Measurements from ENCODE around the gene SNX8. TPM values are rescaled to one million over a fixed set of nuclear protein-coding genes. Genes with fewer than 3 reads are reported as not detected.

Gene SNX8
- total and polyA plus RNA-seq, 4 donors: 4.1 to 26.5 (median 20.9) TPM

- H3K27ac ChIP-seq (ENCODE audit: low read depth in 1 of 2, low read length in 2 of 2): no peak overlapping the region
- H3K36me3 ChIP-seq (ENCODE audit: control insufficient read depth in 1 of 2, insufficient read depth in 2 of 2, low read length in 1 of 2): peaks cover 0 to 7% of the 10 kb centered on the region in 2 donors
- 88 to 89% methylated on average over 15 of the region's 15 CpGs for WGBS, 2 donors
- DNase-seq (peak in 1 of 2 donors; percentile 64), ATAC-seq (ENCODE audit: low FRiP score) (no peak)
- H3K27me3 ChIP-seq (ENCODE audit: control insufficient read depth in 1 of 2, insufficient read depth in 2 of 2, low read length in 1 of 2): no peaks in the 10 kb centered on the region
- no peaks in the 10 kb centered on the region for H3K9me3 ChIP-seq (ENCODE audit: control insufficient read depth, low read length)
- no peak overlapping the region for H3K4me3 ChIP-seq (ENCODE audit: low read length in 2 of 2)
- intact Hi-C loops (cut with DNase I): loop anchor here (5.0 kb wide), 2 partner anchors 549 to 629 kb away; no protein-coding TSS in a partner anchor
- no peaks in the 10 kb centered on the region for H3K4me1 ChIP-seq (ENCODE audit: control insufficient read depth in 1 of 2, insufficient read depth in 2 of 2, low read length in 2 of 2)
Observed at GRCh38 chr7:2211259-2211880, 102.9 kb downstream of the SNX8 start.

GRCh38 chr7:2210551-2211258 is 103.5 kb downstream of the SNX8 start:
- intact Hi-C loops (cut with DNase I): loop anchor here (5.0 kb wide), 2 partner anchors 548 to 628 kb away; no protein-coding TSS in a partner anchor
- ATAC-seq (ENCODE audit: low FRiP score) (no peak), DNase-seq (peak in 1 of 2 donors; percentile 52)
- Histone ChIP-seq H3K36me3 (ENCODE audit: control insufficient read depth in 1 of 2, insufficient read depth in 2 of 2, low read length in 1 of 2) (peaks cover 0 to 4% of the 10 kb centered on the region in 2 donors), H3K9me3 (ENCODE audit: control insufficient read depth, low read length) (no peaks in the 10 kb centered on the region), H3K4me1 (ENCODE audit: control insufficient read depth in 1 of 2, insufficient read depth in 2 of 2, low read length in 2 of 2) (no peaks in the 10 kb centered on the region), H3K4me3 (ENCODE audit: low read length in 2 of 2) (no peak overlapping the region), H3K27ac (ENCODE audit: low read depth in 1 of 2, low read length in 2 of 2) (no peak overlapping the region), H3K27me3 (ENCODE audit: control insufficient read depth in 1 of 2, insufficient read depth in 2 of 2, low read length in 1 of 2) (no peaks in the 10 kb centered on the region)
- WGBS, 2 donors: 92 to 94% methylated on average over 29 to 30 of the region's 30 CpGs

- intact Hi-C loops (cut with DNase I): loop anchor here (5.0 to 10.0 kb wide), 4 partner anchors 103 to 628 kb away; no protein-coding TSS in a partner anchor
- H3K27ac ChIP-seq (ENCODE audit: low read depth in 1 of 2, low read length in 2 of 2): no peak overlapping the region
- no peaks in the 10 kb centered on the region for H3K4me1 ChIP-seq (ENCODE audit: control insufficient read depth in 1 of 2, insufficient read depth in 2 of 2, low read length in 2 of 2)
- ATAC-seq (ENCODE audit: low FRiP score) (no peak), DNase-seq (peak in 1 of 2 donors; percentile 23)
- H3K36me3 ChIP-seq (ENCODE audit: control insufficient read depth in 1 of 2, insufficient read depth in 2 of 2, low read length in 1 of 2): peaks cover 0 to 1% of the 10 kb centered on the region in 2 donors
- no peaks in the 10 kb centered on the region for H3K27me3 ChIP-seq (ENCODE audit: control insufficient read depth in 1 of 2, insufficient read depth in 2 of 2, low read length in 1 of 2)
- WGBS, 2 donors: 84 to 91% methylated on average over 8 of the region's 8 CpGs
- no peak overlapping the region for H3K4me3 ChIP-seq (ENCODE audit: low read length in 2 of 2)
- H3K9me3 ChIP-seq (ENCODE audit: control insufficient read depth, low read length): no peaks in the 10 kb centered on the region
Observed at GRCh38 chr7:2209961-2210323, 104.3 kb downstream of the SNX8 start.

GRCh38 chr7:2209146-2209960 is 104.9 kb downstream of the SNX8 start:
- WGBS, 2 donors: 48 to 50% methylated on average over 18 to 21 of the region's 21 CpGs
- Histone ChIP-seq H3K4me1 (ENCODE audit: control insufficient read depth in 1 of 2, insufficient read depth in 2 of 2, low read length in 2 of 2) (no peaks in the 10 kb centered on the region), H3K9me3 (ENCODE audit: control insufficient read depth, low read length) (no peaks in the 10 kb centered on the region), H3K36me3 (ENCODE audit: control insufficient read depth in 1 of 2, insufficient read depth in 2 of 2, low read length in 1 of 2) (peaks cover 0 to 1% of the 10 kb centered on the region in 2 donors), H3K27me3 (ENCODE audit: control insufficient read depth in 1 of 2, insufficient read depth in 2 of 2, low read length in 1 of 2) (no peaks in the 10 kb centered on the region), H3K27ac (ENCODE audit: low read depth in 1 of 2, low read length in 2 of 2) (no peak overlapping the region), H3K4me3 (ENCODE audit: low read length in 2 of 2) (no peak overlapping the region)
- DNase-seq (peak; percentile 79 to 92), ATAC-seq (ENCODE audit: low FRiP score) (peak; percentile 76)
- intact Hi-C loops (cut with DNase I): loop anchor here (5.0 to 10.0 kb wide), 3 partner anchors 102 to 627 kb away; no protein-coding TSS in a partner anchor

GRCh38 chr7:2208712-2209111 is 105.5 kb downstream of the SNX8 start:
- H3K36me3 ChIP-seq (ENCODE audit: control insufficient read depth in 1 of 2, insufficient read depth in 2 of 2, low read length in 1 of 2): peaks cover 0 to 1% of the 10 kb centered on the region in 2 donors
- WGBS, 2 donors: 94 to 95% methylated on average over 16 of the region's 16 CpGs

GRCh38 chr7:2205036-2205780 is 109.0 kb downstream of the SNX8 start:
- Histone ChIP-seq H3K9me3 (ENCODE audit: control insufficient read depth, low read length) (no peaks in the 10 kb centered on the region), H3K4me1 (ENCODE audit: control insufficient read depth in 1 of 2, insufficient read depth in 2 of 2, low read length in 2 of 2) (no peaks in the 10 kb centered on the region), H3K4me3 (ENCODE audit: low read length in 2 of 2) (no peak overlapping the region), H3K27me3 (ENCODE audit: control insufficient read depth in 1 of 2, insufficient read depth in 2 of 2, low read length in 1 of 2) (no peaks in the 10 kb centered on the region), H3K27ac (ENCODE audit: low read depth in 1 of 2, low read length in 2 of 2) (no peak overlapping the region), H3K36me3 (ENCODE audit: control insufficient read depth in 1 of 2, insufficient read depth in 2 of 2, low read length in 1 of 2) (no peaks in the 10 kb centered on the region)
- peak in 1 of 2 donors; percentile 41 for DNase-seq
- no peak for ATAC-seq (ENCODE audit: low FRiP score)
- intact Hi-C loops (cut with DNase I): loop anchor here (5.0 to 10.0 kb wide), 3 partner anchors 98 to 623 kb away; no protein-coding TSS in a partner anchor
- WGBS, 2 donors: 59 to 66% methylated on average over 16 of the region's 16 CpGs

More at GRCh38 chr7:2208712-2209111, 105.5 kb downstream of the SNX8 start:
- H3K4me1 ChIP-seq (ENCODE audit: control insufficient read depth in 1 of 2, insufficient read depth in 2 of 2, low read length in 2 of 2): no peaks in the 10 kb centered on the region
- intact Hi-C loops (cut with DNase I): loop anchor here (5.0 to 10.0 kb wide), 3 partner anchors 101 to 626 kb away; no protein-coding TSS in a partner anchor
- no peaks in the 10 kb centered on the region for H3K9me3 ChIP-seq (ENCODE audit: control insufficient read depth, low read length)
- no peaks in the 10 kb centered on the region for H3K27me3 ChIP-seq (ENCODE audit: control insufficient read depth in 1 of 2, insufficient read depth in 2 of 2, low read length in 1 of 2)
- DNase-seq: peak in 1 of 2 donors; percentile 52
- ATAC-seq (ENCODE audit: low FRiP score): no peak
- H3K27ac ChIP-seq (ENCODE audit: low read depth in 1 of 2, low read length in 2 of 2): no peak overlapping the region
- H3K4me3 ChIP-seq (ENCODE audit: low read length in 2 of 2): no peak overlapping the region

- intact Hi-C loops (cut with DNase I): loop anchor here in 1 of 2 donors (10.0 kb wide), 1 partner anchor 540 kb away; no protein-coding TSS in a partner anchor
- Histone ChIP-seq H3K4me3 (ENCODE audit: low read length in 2 of 2) (no peak overlapping the region), H3K9me3 (ENCODE audit: control insufficient read depth, low read length) (no peaks in the 10 kb centered on the region), H3K27me3 (ENCODE audit: control insufficient read depth in 1 of 2, insufficient read depth in 2 of 2, low read length in 1 of 2) (no peaks in the 10 kb centered on the region), H3K27ac (ENCODE audit: low read depth in 1 of 2, low read length in 2 of 2) (no peak overlapping the region), H3K36me3 (ENCODE audit: control insufficient read depth in 1 of 2, insufficient read depth in 2 of 2, low read length in 1 of 2) (no peaks in the 10 kb centered on the region), H3K4me1 (ENCODE audit: control insufficient read depth in 1 of 2, insufficient read depth in 2 of 2, low read length in 2 of 2) (no peaks in the 10 kb centered on the region)
- DNase-seq (peak in 1 of 2 donors; percentile 69), ATAC-seq (ENCODE audit: low FRiP score) (no peak)
- 87 to 91% methylated on average over 11 of the region's 11 CpGs for WGBS, 2 donors
Observed at GRCh38 chr7:2204446-2204845, 109.8 kb downstream of the SNX8 start.
